Fibroblast of the aortic adventitia (primary cell): ENCODE data around the gene CNST. TPM values are rescaled to one million over a fixed set of nuclear protein-coding genes. Genes with fewer than 3 reads are reported as not detected.

Experiments
- DNase-seq: peaks from one replicate; pipeline ENCODE4 v3.0.0-alpha.2; 2010; ENCODE audit warnings: low read depth
- H3K4me3 ChIP-seq: 2 replicates; pipeline ENCODE4 v1.5.1; 2011; ENCODE audit warnings: low read depth, mild to moderate bottlenecking, control low read depth, low read length, moderate library complexity
- total RNA-seq: library from RNA; depleted of rRNA; stranded (reverse); fragments of >200 nt; gene quantifications from 2 replicates; pipeline ENCODE4 v1.2.3, GENCODE V29; 2012; ENCODE audit warnings: low replicate concordance
- TF ChIP-seq, protein P1 (sequence below): IDR thresholded peaks from 2 replicates; pipeline ENCODE4 v1.5.1; 2011; ENCODE audit warnings: mild to moderate bottlenecking, low read length, control low read depth, inconsistent platforms; ENCODE audit not compliant: insufficient read depth

The CNST gene
- total RNA-seq, 1 donor, result 25.2 TPM

DNA sequence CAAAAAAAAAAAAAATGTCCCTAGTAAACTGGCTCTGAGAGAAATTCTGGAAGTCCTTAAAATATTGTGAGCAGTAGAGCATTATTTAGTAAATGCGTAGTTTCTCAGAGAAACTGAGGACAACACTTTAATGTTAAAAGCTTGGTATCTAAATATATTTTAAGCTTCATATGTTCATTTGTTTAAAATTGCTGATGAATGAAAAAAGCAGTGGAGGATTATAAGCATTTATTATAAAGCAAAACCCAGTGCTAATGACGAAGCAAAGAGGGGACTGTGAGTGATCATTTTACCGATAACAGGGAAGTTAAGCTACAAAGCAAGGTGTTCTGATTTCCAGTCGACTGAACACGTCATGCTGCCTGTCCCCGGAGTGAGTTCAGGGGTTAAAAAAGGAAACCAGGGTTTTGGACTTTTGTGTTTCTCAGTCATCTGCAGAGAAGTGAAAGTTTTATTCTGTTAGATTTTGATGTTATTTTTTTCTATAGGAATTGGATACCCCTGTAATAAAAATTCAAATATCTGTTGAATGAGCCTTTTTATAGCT is 93.4 kb downstream of the CNST start:
- TF ChIP-seq, protein P1, sequence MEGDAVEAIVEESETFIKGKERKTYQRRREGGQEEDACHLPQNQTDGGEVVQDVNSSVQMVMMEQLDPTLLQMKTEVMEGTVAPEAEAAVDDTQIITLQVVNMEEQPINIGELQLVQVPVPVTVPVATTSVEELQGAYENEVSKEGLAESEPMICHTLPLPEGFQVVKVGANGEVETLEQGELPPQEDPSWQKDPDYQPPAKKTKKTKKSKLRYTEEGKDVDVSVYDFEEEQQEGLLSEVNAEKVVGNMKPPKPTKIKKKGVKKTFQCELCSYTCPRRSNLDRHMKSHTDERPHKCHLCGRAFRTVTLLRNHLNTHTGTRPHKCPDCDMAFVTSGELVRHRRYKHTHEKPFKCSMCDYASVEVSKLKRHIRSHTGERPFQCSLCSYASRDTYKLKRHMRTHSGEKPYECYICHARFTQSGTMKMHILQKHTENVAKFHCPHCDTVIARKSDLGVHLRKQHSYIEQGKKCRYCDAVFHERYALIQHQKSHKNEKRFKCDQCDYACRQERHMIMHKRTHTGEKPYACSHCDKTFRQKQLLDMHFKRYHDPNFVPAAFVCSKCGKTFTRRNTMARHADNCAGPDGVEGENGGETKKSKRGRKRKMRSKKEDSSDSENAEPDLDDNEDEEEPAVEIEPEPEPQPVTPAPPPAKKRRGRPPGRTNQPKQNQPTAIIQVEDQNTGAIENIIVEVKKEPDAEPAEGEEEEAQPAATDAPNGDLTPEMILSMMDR, result no peak
- no peak overlapping the region for H3K4me3 ChIP-seq
- no peak for DNase-seq

DNA sequence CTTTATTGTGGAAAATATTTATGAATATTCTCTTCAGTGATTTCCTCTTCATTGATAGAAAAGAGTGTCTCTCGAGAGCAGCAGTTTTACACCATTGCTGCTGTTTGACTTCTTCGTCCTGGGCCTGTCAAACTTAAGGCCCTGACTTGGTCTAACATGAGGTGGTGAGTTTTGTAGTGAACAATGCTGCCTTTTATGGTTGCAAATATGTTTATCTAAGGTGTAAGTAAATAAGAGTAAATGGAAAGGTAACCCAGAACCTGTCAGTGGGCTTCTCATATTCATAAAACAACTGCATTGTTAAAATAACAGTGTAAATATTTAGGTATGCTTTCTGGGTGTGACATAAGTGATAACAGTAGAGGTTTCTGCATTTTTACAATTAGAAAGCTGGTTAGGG is 95.2 kb downstream of the CNST start:
- TF ChIP-seq, protein P1, result no peak
- DNase-seq, result no peak
- no peak overlapping the region for H3K4me3 ChIP-seq

DNA sequence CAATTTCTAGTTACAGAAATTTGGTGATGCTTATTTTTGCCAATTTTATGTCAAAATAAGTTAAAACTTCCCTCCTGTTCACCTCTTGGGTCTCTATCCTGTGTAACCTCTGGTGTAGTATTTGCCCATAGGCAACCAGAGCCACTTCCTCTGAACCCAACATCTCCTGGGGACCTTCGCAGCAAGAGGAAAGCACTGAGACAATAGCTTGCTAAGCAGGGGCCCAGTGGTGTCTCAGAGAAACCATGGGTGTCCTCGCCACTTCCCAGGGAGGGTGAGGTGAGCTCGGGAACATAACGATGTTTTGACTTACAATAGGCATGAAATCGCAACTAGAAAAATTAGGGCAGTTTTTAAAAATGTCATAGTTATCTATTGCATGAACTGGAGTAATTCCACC is 101.5 kb downstream of the CNST start:
- no peak overlapping the region for H3K4me3 ChIP-seq
- no peak for DNase-seq
- TF ChIP-seq, protein P1, result no peak

DNA sequence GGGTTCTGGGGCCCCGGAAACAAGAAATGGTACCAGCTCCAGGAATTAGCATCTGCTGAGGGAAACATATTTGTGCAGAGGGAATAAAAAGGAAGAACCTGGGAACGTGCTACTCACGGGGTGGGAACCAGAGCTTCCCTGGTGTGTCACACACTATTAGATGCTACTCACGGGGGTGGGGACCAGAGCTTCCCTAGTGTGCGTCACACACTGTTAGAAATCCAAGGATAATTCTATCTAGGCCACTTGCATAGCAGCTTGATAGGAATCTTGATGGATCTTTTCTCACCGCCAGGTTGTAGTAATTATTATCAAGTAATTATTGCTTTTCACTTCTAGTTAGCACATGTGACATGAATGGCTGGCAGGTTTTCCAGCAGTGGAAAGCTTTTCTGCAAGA is 103.4 kb downstream of the CNST start:
- TF ChIP-seq, protein P1, result no peak
- no peak for DNase-seq
- H3K4me3 ChIP-seq, result no peak overlapping the region

DNA sequence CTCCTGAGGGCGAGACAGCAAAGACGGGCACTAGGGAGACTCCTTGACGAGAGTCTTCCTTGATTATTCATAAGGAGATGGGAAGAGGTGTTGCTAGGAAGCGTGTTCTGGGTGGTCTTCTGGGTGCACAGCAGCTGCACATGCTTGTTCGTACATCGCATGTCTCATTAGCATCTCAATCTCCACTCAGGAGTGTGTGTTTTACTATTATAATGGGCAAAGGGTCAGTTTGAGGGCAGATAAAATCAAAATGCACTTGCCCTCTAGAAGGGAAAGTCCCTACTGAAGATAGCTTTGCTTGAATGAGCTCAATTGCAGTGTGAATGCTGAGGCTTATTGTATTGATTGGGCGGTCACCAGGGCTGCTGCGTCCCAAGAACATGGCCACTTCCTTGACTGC is 107.8 kb downstream of the CNST start:
- DNase-seq, result no peak
- no peak overlapping the region for H3K4me3 ChIP-seq
- TF ChIP-seq, protein P1, result no peak

DNA sequence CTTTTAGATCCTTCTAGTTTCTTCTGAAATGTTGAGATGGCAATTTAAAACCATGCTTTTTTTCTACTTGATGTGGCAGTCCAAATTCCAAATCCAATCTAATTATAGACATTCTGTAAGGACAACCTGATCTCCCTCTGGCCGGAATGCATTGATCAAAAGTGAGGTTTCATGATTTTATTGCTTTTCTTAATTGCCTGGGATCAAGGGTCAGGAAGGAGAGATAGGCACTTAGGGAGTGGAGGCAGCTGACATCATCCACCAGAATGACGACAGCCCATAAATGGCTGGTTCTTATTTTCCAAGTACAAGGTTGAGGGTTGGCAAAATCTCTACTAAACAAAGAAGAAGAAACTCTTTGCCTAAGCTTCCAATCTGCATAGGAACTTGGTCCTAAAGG is 111.6 kb downstream of the CNST start:
- TF ChIP-seq, protein P1, result no peak
- no peak for DNase-seq
- no peak overlapping the region for H3K4me3 ChIP-seq
